Measurements from ENCODE around the gene PKDCC. TPM values are rescaled to one million over a fixed set of nuclear protein-coding genes. Genes with fewer than 3 reads are reported as not detected.

PKDCC gene
- total and polyA plus RNA-seq, 2 donors from 2014 or later: 28.1 to 52.2 TPM

GRCh38 chr2:42028571-42029148 is 19.2 kb upstream of the PKDCC start:
- H3K4me1 ChIP-seq (ENCODE audit: control insufficient read depth in 2 of 3, insufficient read depth in 2 of 3, low read depth in 1 of 3, low read length in 3 of 3): peaks cover 15 to 31% (median 31%) of the 10 kb centered on the region in 3 donors
- no peak for TF ChIP-seq CTCF (IDR thresholded peaks at IDR 0.05; ENCODE audit: borderline replicate concordance, extremely low read depth, insufficient read depth)
- no peak for FAIRE-seq
- no peak overlapping the region for H3K9ac ChIP-seq (ENCODE audit: low read length in 3 of 3)
- no peaks in the 10 kb centered on the region for H3K36me3 ChIP-seq (ENCODE audit: control insufficient read depth in 2 of 3, insufficient read depth in 3 of 3, low read length in 3 of 3)
- H3K9me3 ChIP-seq (ENCODE audit: control insufficient read depth in 2 of 3, insufficient read depth in 1 of 3, low read length in 3 of 3): no peaks in the 10 kb centered on the region
- H3K27ac ChIP-seq (ENCODE audit: low read depth in 2 of 2, low read length in 2 of 2): peak overlapping the region in 1 of 2 donors; percentile 62
- H3K4me3 ChIP-seq (ENCODE audit: low read length in 3 of 3): no peak overlapping the region
- no peaks in the 10 kb centered on the region for H3K27me3 ChIP-seq (ENCODE audit: control insufficient read depth, insufficient read depth, low read length)
- intact Hi-C loops (cut with DNase I): no loop called here
- peak in 2 of 5 donors; percentile 60 to 66 for DNase-seq

GRCh38 chr2:42029171-42029570 is 18.6 kb upstream of the PKDCC start:
- FAIRE-seq: no peak
- H3K4me1 ChIP-seq (ENCODE audit: control insufficient read depth in 2 of 3, insufficient read depth in 2 of 3, low read depth in 1 of 3, low read length in 3 of 3): peaks cover 15 to 31% (median 31%) of the 10 kb centered on the region in 3 donors

GRCh38 chr2:42029639-42030199 is 18.1 kb upstream of the PKDCC start:
- FAIRE-seq (no peak), DNase-seq (peak in 3 of 5 donors; percentile 42 to 54 (median 51))
- no peaks in the 10 kb centered on the region for H3K36me3 ChIP-seq (ENCODE audit: control insufficient read depth in 2 of 3, insufficient read depth in 3 of 3, low read length in 3 of 3)
- no peaks in the 10 kb centered on the region for H3K9me3 ChIP-seq (ENCODE audit: control insufficient read depth in 2 of 3, insufficient read depth in 1 of 3, low read length in 3 of 3)
- H3K27me3 ChIP-seq (ENCODE audit: control insufficient read depth, insufficient read depth, low read length): no peaks in the 10 kb centered on the region
- TF ChIP-seq CTCF (IDR thresholded peaks at IDR 0.05; ENCODE audit: borderline replicate concordance, extremely low read depth, insufficient read depth): no peak
- H3K9ac ChIP-seq (ENCODE audit: low read length in 3 of 3): no peak overlapping the region
- H3K4me1 ChIP-seq (ENCODE audit: control insufficient read depth in 2 of 3, insufficient read depth in 2 of 3, low read depth in 1 of 3, low read length in 3 of 3): peaks cover 10 to 31% (median 29%) of the 10 kb centered on the region in 3 donors
- no peak overlapping the region for H3K4me3 ChIP-seq (ENCODE audit: low read length in 3 of 3)
- intact Hi-C loops (cut with DNase I): no loop called here
- no peak overlapping the region for H3K27ac ChIP-seq (ENCODE audit: low read depth in 2 of 2, low read length in 2 of 2)

More at GRCh38 chr2:42029171-42029570, 18.6 kb upstream of the PKDCC start:
- Histone ChIP-seq H3K36me3 (ENCODE audit: control insufficient read depth in 2 of 3, insufficient read depth in 3 of 3, low read length in 3 of 3) (no peaks in the 10 kb centered on the region), H3K27me3 (ENCODE audit: control insufficient read depth, insufficient read depth, low read length) (no peaks in the 10 kb centered on the region), H3K9ac (ENCODE audit: low read length in 3 of 3) (no peak overlapping the region), H3K4me3 (ENCODE audit: low read length in 3 of 3) (no peak overlapping the region), H3K9me3 (ENCODE audit: control insufficient read depth in 2 of 3, insufficient read depth in 1 of 3, low read length in 3 of 3) (no peaks in the 10 kb centered on the region), H3K27ac (ENCODE audit: low read depth in 2 of 2, low read length in 2 of 2) (no peak overlapping the region)
- intact Hi-C loops (cut with DNase I): no loop called here
- TF ChIP-seq CTCF (IDR thresholded peaks at IDR 0.05; ENCODE audit: borderline replicate concordance, extremely low read depth, insufficient read depth): no peak
- no peak for DNase-seq

All from kidney (tissue), 14 donors.